Natural killer cell (primary cell): ENCODE results near the gene DNAAF2. TPM values are rescaled to one million over a fixed set of nuclear protein-coding genes. Genes with fewer than 3 reads are reported as not detected.

ENCODE experiments used
- ATAC-seq, 3 donors: fragments of 150-1000 bp in 2 of 3; fragments of 200-7000 bp in 1 of 3; cut with Tn5 transposase; 1 replicate in 1 of 3; 2 replicates in 2 of 3; pipeline ENCODE4 v1.10.0; 2021; ENCODE audit warnings: mild to moderate bottlenecking in 2 of 3, moderate library complexity in 2 of 3
- DNase-seq, 2 donors: peaks; one replicate each; pipeline versions ENCODE4 v3.0.0 to v3.0.0-alpha.2; 2013 to 2021; ENCODE audit warnings: mixed read lengths in 1 of 2
- H3K27ac ChIP-seq: one replicate; pipeline ENCODE4 v1.5.1; 2013; ENCODE audit warnings: mild to moderate bottlenecking, low read length
- H3K27me3 ChIP-seq: one replicate; pipeline ENCODE4 v1.6.1; 2013; ENCODE audit warnings: low read length; ENCODE audit not compliant: control insufficient read depth, insufficient read depth
- H3K36me3 ChIP-seq: one replicate; pipeline ENCODE4 v1.6.1; 2013; ENCODE audit warnings: low read length; ENCODE audit not compliant: control insufficient read depth, insufficient read depth
- H3K4me1 ChIP-seq: one replicate; pipeline ENCODE4 v1.6.1; 2013; ENCODE audit warnings: low read length; ENCODE audit not compliant: control insufficient read depth, insufficient read depth
- H3K4me3 ChIP-seq: one replicate; pipeline ENCODE4 v1.5.1; 2013; ENCODE audit warnings: low read length
- H3K9me3 ChIP-seq: one replicate; pipeline ENCODE4 v1.6.1; 2013; ENCODE audit warnings: low read length; ENCODE audit not compliant: control insufficient read depth, insufficient read depth
- H3K27ac Mint-ChIP-seq, 2 donors: one replicate each; pipeline ENCODE4 v1.8.0; 2022; ENCODE audit warnings: mild to moderate bottlenecking in 2 of 2, mixed read lengths in 2 of 2, moderate library complexity in 1 of 2
- H3K27me3 Mint-ChIP-seq, 2 donors: one replicate each; pipeline ENCODE4 v1.8.0; 2022; ENCODE audit warnings: low read depth in 2 of 2, mixed read lengths in 2 of 2
- H3K36me3 Mint-ChIP-seq: one replicate; pipeline ENCODE4 v1.8.0; 2022; ENCODE audit warnings: mixed read lengths
- H3K4me1 Mint-ChIP-seq, 2 donors: one replicate each; pipeline ENCODE4 v1.8.0; 2022; ENCODE audit warnings: mixed read lengths in 2 of 2
- H3K4me3 Mint-ChIP-seq: one replicate; pipeline ENCODE4 v1.8.0; 2022; ENCODE audit warnings: mild to moderate bottlenecking, moderate library complexity, mixed read lengths
- H3K9me3 Mint-ChIP-seq, 2 donors: one replicate each; pipeline ENCODE4 v1.8.0; 2022; ENCODE audit warnings: mixed read lengths in 2 of 2
- WGBS: methylation state at CpG from one replicate; pipeline ENCODE4 v1.1.7; 2013; ENCODE audit warnings: missing lambda C conversion rate; ENCODE audit not compliant: insufficient coverage; 5-methylcytosine and 5-hydroxymethylcytosine counted together
- intact Hi-C: fragments of 100-400 bp; cut with micrococcal nuclease; formaldehyde crosslinking; loops from one replicate; pipeline ENCODE4 v1.14.2; 2022
- total RNA-seq, 4 donors: library from RNA; stranded (reverse); fragments of 120-200 nt in 1 of 4; gene quantifications; one replicate each; pipeline versions ENCODE4 v1.2.3 to v1.2.4, GENCODE V29; 2013 to 2022
- TF ChIP-seq, protein P1 (sequence below): fragments of 200-600 bp; IDR thresholded peaks from one replicate; pipeline ENCODE4 v1.8.0; 2022; ENCODE audit warnings: antibody characterized with exemption

The DNAAF2 gene, protein sequence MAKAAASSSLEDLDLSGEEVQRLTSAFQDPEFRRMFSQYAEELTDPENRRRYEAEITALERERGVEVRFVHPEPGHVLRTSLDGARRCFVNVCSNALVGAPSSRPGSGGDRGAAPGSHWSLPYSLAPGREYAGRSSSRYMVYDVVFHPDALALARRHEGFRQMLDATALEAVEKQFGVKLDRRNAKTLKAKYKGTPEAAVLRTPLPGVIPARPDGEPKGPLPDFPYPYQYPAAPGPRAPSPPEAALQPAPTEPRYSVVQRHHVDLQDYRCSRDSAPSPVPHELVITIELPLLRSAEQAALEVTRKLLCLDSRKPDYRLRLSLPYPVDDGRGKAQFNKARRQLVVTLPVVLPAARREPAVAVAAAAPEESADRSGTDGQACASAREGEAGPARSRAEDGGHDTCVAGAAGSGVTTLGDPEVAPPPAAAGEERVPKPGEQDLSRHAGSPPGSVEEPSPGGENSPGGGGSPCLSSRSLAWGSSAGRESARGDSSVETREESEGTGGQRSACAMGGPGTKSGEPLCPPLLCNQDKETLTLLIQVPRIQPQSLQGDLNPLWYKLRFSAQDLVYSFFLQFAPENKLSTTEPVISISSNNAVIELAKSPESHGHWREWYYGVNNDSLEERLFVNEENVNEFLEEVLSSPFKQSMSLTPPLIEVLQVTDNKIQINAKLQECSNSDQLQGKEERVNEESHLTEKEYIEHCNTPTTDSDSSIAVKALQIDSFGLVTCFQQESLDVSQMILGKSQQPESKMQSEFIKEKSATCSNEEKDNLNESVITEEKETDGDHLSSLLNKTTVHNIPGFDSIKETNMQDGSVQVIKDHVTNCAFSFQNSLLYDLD
- 10 to 100 TPM; 10.5 to 16.2 (median 11.4) TPM for total RNA-seq
- total RNA-seq (2013): 9.2 TPM

DNA sequence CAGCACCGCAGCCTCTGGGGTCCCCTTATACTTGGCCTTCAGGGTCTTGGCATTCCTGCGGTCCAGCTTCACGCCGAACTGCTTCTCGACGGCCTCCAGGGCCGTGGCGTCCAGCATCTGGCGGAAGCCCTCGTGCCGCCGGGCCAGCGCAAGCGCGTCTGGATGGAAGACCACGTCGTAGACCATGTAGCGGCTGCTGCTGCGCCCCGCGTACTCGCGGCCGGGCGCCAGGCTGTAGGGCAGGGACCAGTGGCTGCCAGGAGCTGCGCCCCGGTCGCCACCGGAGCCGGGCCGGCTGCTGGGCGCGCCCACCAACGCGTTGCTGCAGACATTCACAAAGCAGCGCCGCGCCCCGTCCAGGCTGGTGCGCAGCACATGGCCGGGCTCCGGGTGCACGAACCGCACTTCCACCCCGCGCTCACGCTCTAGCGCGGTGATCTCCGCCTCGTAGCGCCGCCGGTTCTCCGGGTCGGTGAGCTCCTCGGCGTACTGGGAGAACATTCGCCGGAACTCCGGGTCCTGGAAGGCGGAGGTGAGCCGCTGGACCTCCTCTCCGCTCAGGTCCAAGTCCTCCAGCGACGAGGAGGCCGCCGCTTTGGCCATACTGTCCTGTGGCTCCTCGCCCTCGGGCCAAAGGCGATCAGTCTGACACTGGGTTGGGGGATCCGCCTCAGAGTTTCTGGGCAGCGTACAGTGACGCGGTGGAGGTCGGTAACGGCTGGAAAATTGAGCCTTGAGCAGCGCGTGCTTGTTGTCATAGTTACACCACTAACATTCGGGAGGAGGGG lies at the start of gene DNAAF2:
DNAAF2 (minus strand) TSS at position 698 of the 788 bp plus-strand sequence; CDS start at position 603, 95 bp downstream.
- Mint-ChIP-seq H3K9me3 (no peaks in the 10 kb centered on the region), H3K4me1 (peaks cover 35 to 44% of the 10 kb centered on the region in 2 donors)
- H3K4me1 ChIP-seq: peaks cover 32% of the 10 kb centered on the region

DNA sequence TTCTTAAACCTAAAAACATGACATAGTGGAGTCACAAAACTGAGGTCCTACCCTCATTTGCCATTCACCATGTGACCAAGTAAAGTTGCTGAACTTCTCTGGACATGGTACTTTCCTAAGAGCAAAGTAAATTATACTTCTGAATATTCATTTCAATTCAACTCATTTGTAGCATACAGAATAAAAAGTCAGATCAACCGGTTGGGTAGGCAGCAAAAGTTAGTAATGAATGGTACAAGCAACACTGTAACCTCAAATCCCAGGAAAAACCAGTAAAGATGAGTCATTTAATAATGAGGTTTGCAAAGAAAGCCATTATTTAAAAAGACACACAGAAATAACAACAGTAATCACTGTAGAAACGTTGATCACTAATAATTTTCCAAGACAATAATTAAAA lies 44.2 kb upstream of the DNAAF2 start:
- no peak overlapping the region for H3K27ac Mint-ChIP-seq
- TF ChIP-seq, protein P1, sequence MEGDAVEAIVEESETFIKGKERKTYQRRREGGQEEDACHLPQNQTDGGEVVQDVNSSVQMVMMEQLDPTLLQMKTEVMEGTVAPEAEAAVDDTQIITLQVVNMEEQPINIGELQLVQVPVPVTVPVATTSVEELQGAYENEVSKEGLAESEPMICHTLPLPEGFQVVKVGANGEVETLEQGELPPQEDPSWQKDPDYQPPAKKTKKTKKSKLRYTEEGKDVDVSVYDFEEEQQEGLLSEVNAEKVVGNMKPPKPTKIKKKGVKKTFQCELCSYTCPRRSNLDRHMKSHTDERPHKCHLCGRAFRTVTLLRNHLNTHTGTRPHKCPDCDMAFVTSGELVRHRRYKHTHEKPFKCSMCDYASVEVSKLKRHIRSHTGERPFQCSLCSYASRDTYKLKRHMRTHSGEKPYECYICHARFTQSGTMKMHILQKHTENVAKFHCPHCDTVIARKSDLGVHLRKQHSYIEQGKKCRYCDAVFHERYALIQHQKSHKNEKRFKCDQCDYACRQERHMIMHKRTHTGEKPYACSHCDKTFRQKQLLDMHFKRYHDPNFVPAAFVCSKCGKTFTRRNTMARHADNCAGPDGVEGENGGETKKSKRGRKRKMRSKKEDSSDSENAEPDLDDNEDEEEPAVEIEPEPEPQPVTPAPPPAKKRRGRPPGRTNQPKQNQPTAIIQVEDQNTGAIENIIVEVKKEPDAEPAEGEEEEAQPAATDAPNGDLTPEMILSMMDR: no peak
- DNase-seq: no peak
- Histone ChIP-seq H3K4me3 (no peak overlapping the region), H3K36me3 (no peaks in the 10 kb centered on the region), H3K27ac (no peak overlapping the region), H3K27me3 (no peaks in the 10 kb centered on the region), H3K9me3 (no peaks in the 10 kb centered on the region), H3K4me1 (no peaks in the 10 kb centered on the region)
- no peak overlapping the region for H3K4me3 Mint-ChIP-seq
- 63% methylated on average over 1 of the region's 2 CpGs for WGBS
- intact Hi-C loops: no loop called here
- ATAC-seq: no peak
- no peaks in the 10 kb centered on the region for H3K4me1 Mint-ChIP-seq
- no peaks in the 10 kb centered on the region for H3K9me3 Mint-ChIP-seq
- no peaks in the 10 kb centered on the region for H3K27me3 Mint-ChIP-seq
- H3K36me3 Mint-ChIP-seq: no peaks in the 10 kb centered on the region

More for the DNA sequence above, at the start of gene DNAAF2:
- H3K36me3 Mint-ChIP-seq: peaks cover 7% of the 10 kb centered on the region
- Histone ChIP-seq H3K4me3 (peak within 1 kb of the TSS; percentile 98), H3K36me3 (peaks cover 11% of the 10 kb centered on the region), H3K27ac (peak within 1 kb of the TSS; percentile 93), H3K27me3 (no peaks in the 10 kb centered on the region), H3K9me3 (no peaks in the 10 kb centered on the region)
- H3K27ac Mint-ChIP-seq: peak within 1 kb of the TSS; percentile 96
- H3K4me3 Mint-ChIP-seq: peak within 1 kb of the TSS; percentile 97
- peak; percentile 38 to 68 (median 43) for ATAC-seq
- TF ChIP-seq, protein P1: no peak
- no peaks in the 10 kb centered on the region for H3K27me3 Mint-ChIP-seq
- under 1% methylated on average over 80 of the region's 80 CpGs for WGBS
- DNase-seq: peak; percentile 58 to 87
- intact Hi-C loops: loop anchor here (1.0 to 10.0 kb wide), 8 partner anchors 14 to 590 kb away; partner anchors contain the start of genes KLHDC2, MGAT2, NEMF and POLE2

GRCh38 chr14:49677643-49678042 lies 42.6 kb upstream of the DNAAF2 start:
- Mint-ChIP-seq H3K27me3 (no peaks in the 10 kb centered on the region), H3K4me1 (no peaks in the 10 kb centered on the region), H3K4me3 (no peak overlapping the region), H3K27ac (no peak overlapping the region), H3K36me3 (no peaks in the 10 kb centered on the region), H3K9me3 (no peaks in the 10 kb centered on the region)
- DNase-seq (no peak), ATAC-seq (peak in 2 of 3 donors; percentile 48 to 54)
- WGBS: 100% methylated on average over 4 of the region's 4 CpGs
- Histone ChIP-seq H3K27ac (no peak overlapping the region), H3K4me3 (no peak overlapping the region), H3K27me3 (no peaks in the 10 kb centered on the region), H3K4me1 (no peaks in the 10 kb centered on the region), H3K9me3 (no peaks in the 10 kb centered on the region), H3K36me3 (no peaks in the 10 kb centered on the region)
- intact Hi-C loops: no loop called here
- TF ChIP-seq, protein P1: no peak
